Esophagus muscularis mucosa (tissue), 4 donors: ENCODE measurements around the gene FAM110A. TPM values are rescaled to one million over a fixed set of nuclear protein-coding genes. Genes with fewer than 3 reads are reported as not detected.
"Not testable (repeated sequence)": the region's sequence is repeated elsewhere in the genome, so short reads cannot be mapped to it uniquely, and the experiment has no call there.

Experiments used
- DNase-seq: peaks from one replicate; pipeline ENCODE4 v3.0.0-alpha.2; 2017; ENCODE audit errors: extremely low spot score
- H3K27ac ChIP-seq, 4 donors: fragments of 200-600 bp; sonication (generic); replicated peaks in 1 of 4; 1 replicate in 3 of 4; 2 replicates in 1 of 4; pipeline ENCODE4 v1.5.1; 2016 to 2019; ENCODE audit warnings: mild to moderate bottlenecking in 1 of 4
- H3K27me3 ChIP-seq, 4 donors: fragments of 200-600 bp; sonication (generic); one replicate each; pipeline versions ENCODE4 v1.5.1 to v1.6.0; 2016 to 2019
- H3K36me3 ChIP-seq, 4 donors: fragments of 200-600 bp; sonication (generic); one replicate each; pipeline ENCODE4 v1.5.1; 2016 to 2019
- H3K4me1 ChIP-seq, 4 donors: fragments of 200-600 bp; sonication (generic); one replicate each; pipeline ENCODE4 v1.5.1; 2016 to 2019
- H3K4me3 ChIP-seq, 4 donors: fragments of 200-600 bp; sonication (generic); 1 replicate in 2 of 4; 2 replicates in 2 of 4; pipeline ENCODE4 v1.5.1; 2016 to 2019; ENCODE audit warnings: mild to moderate bottlenecking in 4 of 4, moderate library complexity in 1 of 4
- H3K9me3 ChIP-seq, 4 donors: fragments of 200-600 bp; sonication (generic); 1 replicate in 3 of 4; 2 replicates in 1 of 4; pipeline ENCODE4 v1.5.1; 2016 to 2019
- CTCF ChIP-seq, 3 experiments: fragments of 200-600 bp in 2 of 3; fragments of 450-650 bp in 1 of 3; sonication (generic) in 2 of 3; IDR thresholded peaks; one replicate each; pipeline ENCODE4 v1.5.1; 2017 to 2019; ENCODE audit warnings: antibody characterized with exemption in 3 of 3, mild to moderate bottlenecking in 2 of 3, moderate library complexity in 1 of 3
- EP300 ChIP-seq: sonication (generic); formaldehyde crosslinking; IDR thresholded peaks from one replicate; pipeline ENCODE4 v1.6.1; 2017; ENCODE audit warnings: antibody characterized with exemption
- POLR2A ChIP-seq: fragments of 450-650 bp; IDR thresholded peaks from one replicate; pipeline ENCODE4 v1.6.1; 2017; ENCODE audit warnings: antibody characterized with exemption, moderate library complexity, mild to moderate bottlenecking, low read depth
- POLR2AphosphoS5 ChIP-seq, 2 donors: sonication (generic); formaldehyde crosslinking; IDR thresholded peaks; one replicate each; pipeline ENCODE4 v1.6.1; 2017; ENCODE audit warnings: antibody characterized with exemption in 2 of 2
- WGBS: methylation state at CpG from one replicate; pipeline ENCODE4 v1.1.5; 2018; 5-methylcytosine and 5-hydroxymethylcytosine counted together
- intact Hi-C: fragments of 100-400 bp; cut with DNase I; formaldehyde crosslinking; loops from one replicate; pipeline ENCODE4 v1.15.1; 2023
- total RNA-seq, 4 donors: library from RNA; depleted of rRNA; stranded (reverse); fragments of >200 nt; gene quantifications; one replicate each; pipeline versions ENCODE4 v1.1.0 to v1.2.1, GENCODE V29; 2016

Gene FAM110A
- total RNA-seq, 4 donors from 2014 or later = 2.0 to 4.4 (median 3.2) TPM

GRCh38 chr20:825710-826421 lies 7.6 kb upstream of the FAM110A start:
- no peak for DNase-seq
- Histone ChIP-seq H3K27me3 (peaks cover 0 to 11% (median 0%) of the 10 kb centered on the region in 4 donors), H3K36me3 (no peaks in the 10 kb centered on the region), H3K27ac (no peak overlapping the region), H3K4me3 (no peak overlapping the region), H3K4me1 (peaks cover 0 to 6% (median 0%) of the 10 kb centered on the region in 4 donors), H3K9me3 (no peaks in the 10 kb centered on the region)
- no peak for TF ChIP-seq POLR2AphosphoS5 (IDR thresholded peaks at IDR 0.05)
- TF ChIP-seq CTCF (IDR thresholded peaks at IDR 0.05) = no peak
- TF ChIP-seq EP300 = no peak
- no peak for TF ChIP-seq POLR2A
- 88% methylated on average over 9 of the region's 9 CpGs for WGBS
- intact Hi-C loops = no loop called here

- TF ChIP-seq CTCF (IDR thresholded peaks at IDR 0.05) (no peak), POLR2A (no peak), EP300 (no peak), POLR2AphosphoS5 (IDR thresholded peaks at IDR 0.05) (no peak)
- WGBS = 81% methylated on average over 6 of the region's 7 CpGs
- peak; percentile 55 for DNase-seq
- peaks cover 0 to 11% (median 0%) of the 10 kb centered on the region in 4 donors for H3K27me3 ChIP-seq
- intact Hi-C loops = no loop called here
- no peak overlapping the region for H3K27ac ChIP-seq
- H3K4me1 ChIP-seq = no peaks in the 10 kb centered on the region
- no peaks in the 10 kb centered on the region for H3K9me3 ChIP-seq
- H3K36me3 ChIP-seq = no peaks in the 10 kb centered on the region
- no peak overlapping the region for H3K4me3 ChIP-seq
Observed at GRCh38 chr20:826695-827323, 6.7 kb upstream of the FAM110A start.

- WGBS = 88% methylated on average over 8 of the region's 8 CpGs
- DNase-seq, intact Hi-C loops, H3K36me3 ChIP-seq, H3K27me3 ChIP-seq, H3K9me3 ChIP-seq, H3K27ac ChIP-seq, H3K4me1 ChIP-seq, H3K4me3 ChIP-seq: not testable (repeated sequence)
Observed at GRCh38 chr20:827981-828380, 5.5 kb upstream of the FAM110A start.

- Histone ChIP-seq H3K36me3 (no peaks in the 10 kb centered on the region), H3K4me3 (no peak overlapping the region), H3K9me3 (no peaks in the 10 kb centered on the region), H3K27ac (no peak overlapping the region), H3K27me3 (no peaks in the 10 kb centered on the region), H3K4me1 (peaks cover under 1 to 15% (median 11%) of the 10 kb centered on the region in 4 donors)
- no peak for DNase-seq
- TF ChIP-seq POLR2AphosphoS5 (IDR thresholded peaks at IDR 0.05) (no peak), POLR2A (no peak), CTCF (IDR thresholded peaks at IDR 0.05) (no peak), EP300 (no peak)
- intact Hi-C loops = no loop called here
- WGBS = 54% methylated on average over 6 of the region's 6 CpGs
Observed at GRCh38 chr20:828987-829386, 4.5 kb upstream of the FAM110A start.

- no peak for DNase-seq
Observed at GRCh38 chr20:829551-829950, 4.0 kb upstream of the FAM110A start.

More at GRCh38 chr20:829551-829950, 4.0 kb upstream of the FAM110A start:
- Histone ChIP-seq H3K27me3 (no peaks in the 10 kb centered on the region), H3K27ac (no peak overlapping the region), H3K4me1 (peaks cover 6 to 20% (median 17%) of the 10 kb centered on the region in 4 donors), H3K36me3 (no peaks in the 10 kb centered on the region), H3K4me3 (no peak overlapping the region), H3K9me3 (no peaks in the 10 kb centered on the region)
- no peak for TF ChIP-seq POLR2AphosphoS5 (IDR thresholded peaks at IDR 0.05)
- TF ChIP-seq POLR2A = no peak
- no peak for TF ChIP-seq CTCF (IDR thresholded peaks at IDR 0.05)
- no peak for TF ChIP-seq EP300
- intact Hi-C loops = no loop called here
- WGBS = 90% methylated on average over 2 of the region's 2 CpGs
